Left lobe of liver (tissue), 2 donors: Measurements from ENCODE around the gene CFAP100. TPM values are rescaled to one million over a fixed set of nuclear protein-coding genes. Genes with fewer than 3 reads are reported as not detected.

ENCODE experiments used
- ATAC-seq: fragments of 200-7000 bp; cut with Tn5 transposase; one replicate; pipeline ENCODE4 v1.9.1; 2020; ENCODE audit warnings: mild to moderate bottlenecking, moderate library complexity
- DNase-seq: peaks from one replicate; pipeline ENCODE4 v3.0.0-alpha.2; 2020; ENCODE audit warnings: low spot score
- total RNA-seq: library from RNA; stranded (reverse); gene quantifications from one replicate; pipeline ENCODE4 v1.2.1, GENCODE V29; 2021
- donor health status: DM: no; HTN: no; CAD: no; lungs with moderate emphysema.
- donor health status: DM: no; HTN: yes; CAD: no.

Gene CFAP100
- not detected for total RNA-seq

GRCh38 chr3:126394179-126394976, at the start of gene CFAP100:
TSS of gene CFAP100 (plus strand) at chr3:126394909. CDS start at chr3:126396001, 1,092 bp downstream.
- DNase-seq, result no peak
- ATAC-seq, result no peak

- ATAC-seq, result no peak
- DNase-seq, result peak; percentile 30
These were observed 49.5 kb upstream of the CFAP100 start for GRCh38 chr3:126345231-126345630.

- peak; percentile 49 for DNase-seq
- no peak for ATAC-seq
These were observed 48.9 kb upstream of the CFAP100 start for GRCh38 chr3:126345641-126346460.

- ATAC-seq, result no peak
- DNase-seq, result peak; percentile 31
These were observed 48.2 kb upstream of the CFAP100 start for GRCh38 chr3:126346466-126346865.

- DNase-seq (peak; percentile 33), ATAC-seq (no peak)
These were observed 47.1 kb upstream of the CFAP100 start for GRCh38 chr3:126347543-126348161.

- ATAC-seq (no peak), DNase-seq (no peak)
These were observed 46.3 kb upstream of the CFAP100 start for GRCh38 chr3:126348308-126348920.

GRCh38 chr3:126349071-126349470, 45.6 kb upstream of the CFAP100 start:
- peak; percentile 48 for DNase-seq
- no peak for ATAC-seq

- DNase-seq (peak; percentile 46), ATAC-seq (peak; percentile 2)
These were observed 44.9 kb upstream of the CFAP100 start for GRCh38 chr3:126349611-126350501.

GRCh38 chr3:126350502-126351085, 44.1 kb upstream of the CFAP100 start:
- peak; percentile 46 for DNase-seq
- no peak for ATAC-seq

GRCh38 chr3:126351086-126351770, 43.5 kb upstream of the CFAP100 start:
- DNase-seq (peak; percentile 46), ATAC-seq (no peak)

GRCh38 chr3:126351771-126352475, 42.8 kb upstream of the CFAP100 start:
- ATAC-seq (no peak), DNase-seq (peak; percentile 58)

- DNase-seq (peak; percentile 92), ATAC-seq (peak; percentile 30)
These were observed 41.9 kb upstream of the CFAP100 start for GRCh38 chr3:126352476-126353454.

GRCh38 chr3:126353694-126354321, 40.9 kb upstream of the CFAP100 start:
- DNase-seq, result peak; percentile 92
- peak; percentile 36 for ATAC-seq

- peak; percentile 5 for ATAC-seq
- peak; percentile 75 for DNase-seq
These were observed 39.9 kb upstream of the CFAP100 start for GRCh38 chr3:126354776-126355175.

- DNase-seq (no peak), ATAC-seq (no peak)
These were observed 39.5 kb upstream of the CFAP100 start for GRCh38 chr3:126355251-126355650.

- ATAC-seq (peak; percentile 51), DNase-seq (peak; percentile 98)
These were observed 38.8 kb upstream of the CFAP100 start for GRCh38 chr3:126355777-126356372.
